GM19351 (cell line): ENCODE results near the gene NIPAL4.
A peak's percentile ranks its signal among the peaks of the same experiment; 100 is the strongest.
"Not testable (repeated sequence)": the region's sequence is repeated elsewhere in the genome, so short reads cannot be mapped to it uniquely, and the experiment has no call there.

Source experiments
- ATAC-seq: cut with Tn5 transposase; IDR thresholded peaks from one replicate; pipeline ENCODE4 v1.9.1; 2021; ENCODE audit warnings: mild to moderate bottlenecking, moderate library complexity; ENCODE audit not compliant: unreplicated experiment

The NIPAL4 gene

DNA sequence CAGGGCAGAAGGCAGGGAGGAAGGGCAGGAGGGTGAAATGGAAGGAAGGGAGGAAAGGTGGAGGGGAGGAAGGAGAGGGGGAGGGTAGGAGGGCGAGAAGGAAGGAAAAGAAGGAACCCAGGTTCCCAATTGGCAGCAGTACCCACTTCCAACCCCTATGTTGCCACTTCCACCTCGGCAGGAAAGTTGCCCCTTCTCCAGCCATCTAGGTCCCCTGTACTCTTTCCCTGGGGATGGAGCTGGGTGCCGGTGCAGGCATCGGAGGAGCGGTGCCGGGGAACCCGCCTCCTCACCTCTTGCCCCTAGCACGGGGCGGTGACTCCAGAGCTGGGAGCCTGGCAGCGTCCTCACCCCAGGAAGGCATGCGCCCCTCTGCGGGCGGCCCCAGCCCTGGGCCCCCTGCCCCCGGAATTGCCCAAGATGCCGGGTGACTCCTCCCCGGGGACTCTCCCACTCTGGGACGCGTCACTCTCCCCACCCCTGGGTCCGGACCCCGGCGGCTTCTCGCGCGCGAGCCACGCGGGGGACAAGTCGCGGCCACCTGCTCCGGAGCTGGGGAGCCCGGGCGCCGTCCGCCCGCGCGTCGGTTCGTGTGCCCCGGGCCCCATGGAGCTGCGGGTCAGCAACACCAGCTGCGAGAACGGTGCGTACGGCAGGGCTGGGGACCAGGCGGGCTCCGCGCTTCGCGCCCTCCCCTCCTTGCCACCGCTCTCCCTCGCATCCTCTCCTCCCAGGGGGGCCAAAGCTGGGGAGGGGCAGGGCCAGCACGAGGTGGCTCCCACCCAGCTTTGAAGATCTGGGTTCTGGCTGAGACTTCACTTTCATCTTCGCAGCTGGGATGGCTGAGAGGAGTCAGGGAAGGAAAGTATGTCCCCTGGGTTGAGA lies at the start of gene NIPAL4:
Gene NIPAL4, plus strand, starts transcription at position 499 of the 885 bp plus-strand sequence. Its CDS starts 108 bp downstream, at position 607.
- no peak for ATAC-seq

DNA sequence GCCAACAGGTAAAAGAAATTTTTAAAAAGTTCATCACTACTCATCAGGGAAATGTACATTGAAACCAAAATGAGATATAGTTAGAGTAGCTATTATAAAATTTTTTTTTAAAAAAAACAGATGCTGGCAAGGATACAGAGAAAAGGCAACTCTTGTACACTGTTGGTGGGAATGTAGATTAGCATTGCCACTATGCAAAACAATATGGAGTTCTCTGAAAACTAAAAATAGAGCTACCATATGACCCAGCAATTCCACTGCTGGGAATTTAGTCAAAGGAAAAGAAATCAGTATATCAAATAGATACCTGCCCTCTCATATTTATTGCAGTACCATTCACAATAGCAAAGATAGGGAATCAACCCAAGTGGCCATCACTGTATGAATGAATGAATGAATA lies 44.2 kb upstream of the NIPAL4 start:
- no peak for ATAC-seq

DNA sequence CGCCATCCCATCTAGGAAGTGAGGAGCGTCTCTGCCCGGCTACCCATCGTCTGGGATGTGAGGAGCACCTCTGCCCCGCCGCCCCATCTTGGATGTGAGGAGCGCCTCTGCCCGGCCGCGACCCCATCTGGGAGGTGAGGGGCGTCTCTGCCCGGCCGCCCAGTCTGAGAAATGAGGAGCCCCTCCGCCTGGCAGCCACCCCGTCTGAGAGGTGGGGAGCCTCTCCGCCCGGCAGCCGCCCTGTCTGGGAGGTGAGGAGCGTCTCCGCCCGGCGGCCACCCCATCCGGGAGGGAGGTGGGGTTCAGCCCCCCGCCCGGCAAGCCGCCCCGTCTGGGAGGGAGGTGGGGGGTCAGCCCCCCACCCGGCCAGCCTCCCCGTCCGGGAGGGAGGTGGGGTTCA lies 40.5 kb upstream of the NIPAL4 start:
- ATAC-seq = not testable (repeated sequence)

DNA sequence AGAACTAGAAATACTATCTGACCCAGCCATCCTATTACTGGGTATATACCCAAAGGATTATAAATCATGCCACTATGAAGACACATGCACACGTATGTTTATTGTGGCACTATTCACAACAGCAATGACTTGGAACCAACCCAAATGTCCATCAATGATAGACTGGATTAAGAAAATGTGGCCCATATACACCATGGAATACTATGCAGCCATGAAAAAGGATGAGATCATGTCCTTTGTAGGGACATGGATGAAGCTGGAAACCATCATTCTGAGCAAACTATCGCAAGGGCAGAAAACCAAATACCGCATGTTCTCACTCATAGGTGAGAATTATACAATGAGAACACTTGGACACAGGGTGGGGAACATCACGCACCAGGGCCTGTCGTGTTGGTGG lies 30.1 kb upstream of the NIPAL4 start:
- not testable (repeated sequence) for ATAC-seq

DNA sequence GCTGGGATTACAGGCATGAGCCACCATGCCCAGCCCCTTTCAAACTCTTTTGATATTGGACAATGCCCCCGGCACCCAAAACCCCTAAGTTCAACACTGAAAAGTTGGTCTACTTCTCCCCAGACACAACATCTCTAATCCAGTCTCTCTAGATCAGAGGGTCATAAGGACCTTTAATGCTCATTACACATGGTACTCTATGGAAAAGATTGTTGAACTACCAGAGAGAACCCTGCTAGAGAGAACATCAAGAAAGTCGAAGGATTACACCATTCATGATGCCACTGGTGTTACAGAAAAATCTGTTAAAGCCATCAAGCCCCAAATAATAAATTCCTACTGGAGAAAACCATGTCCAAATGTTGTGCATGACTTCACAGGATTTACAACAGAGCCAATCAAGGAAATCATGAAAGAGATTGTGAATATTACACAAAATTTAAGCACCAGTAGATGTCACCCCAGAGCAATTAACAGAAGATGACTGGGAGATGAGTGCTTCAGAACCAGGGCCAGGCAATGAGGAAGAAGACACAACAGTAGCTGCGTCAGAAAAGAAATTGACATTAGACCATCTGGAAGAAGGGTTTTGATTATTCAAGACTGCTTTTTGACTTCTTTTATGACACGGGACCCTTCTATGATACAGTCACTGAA lies 28.3 kb upstream of the NIPAL4 start:
- ATAC-seq = peak; percentile 96

DNA sequence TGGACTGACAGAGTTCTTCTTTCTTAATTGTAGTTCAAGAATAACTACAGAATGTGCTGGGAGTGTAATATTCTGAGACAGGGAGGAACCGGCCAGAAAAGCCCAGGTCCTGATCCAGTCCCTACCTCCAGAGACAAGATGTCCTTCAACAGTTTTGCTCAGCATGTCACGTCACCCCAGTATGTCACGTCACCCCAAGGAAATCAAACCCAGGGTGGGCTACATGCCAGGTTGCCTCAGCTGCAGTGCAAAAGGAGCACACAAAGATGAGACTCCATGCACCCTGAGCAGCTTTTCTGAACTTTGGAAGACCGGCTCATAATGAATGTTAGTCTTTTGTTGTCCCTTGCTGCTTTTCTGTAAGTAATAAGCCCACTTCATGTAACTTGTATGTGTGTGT lies 25.9 kb upstream of the NIPAL4 start:
- ATAC-seq = no peak

DNA sequence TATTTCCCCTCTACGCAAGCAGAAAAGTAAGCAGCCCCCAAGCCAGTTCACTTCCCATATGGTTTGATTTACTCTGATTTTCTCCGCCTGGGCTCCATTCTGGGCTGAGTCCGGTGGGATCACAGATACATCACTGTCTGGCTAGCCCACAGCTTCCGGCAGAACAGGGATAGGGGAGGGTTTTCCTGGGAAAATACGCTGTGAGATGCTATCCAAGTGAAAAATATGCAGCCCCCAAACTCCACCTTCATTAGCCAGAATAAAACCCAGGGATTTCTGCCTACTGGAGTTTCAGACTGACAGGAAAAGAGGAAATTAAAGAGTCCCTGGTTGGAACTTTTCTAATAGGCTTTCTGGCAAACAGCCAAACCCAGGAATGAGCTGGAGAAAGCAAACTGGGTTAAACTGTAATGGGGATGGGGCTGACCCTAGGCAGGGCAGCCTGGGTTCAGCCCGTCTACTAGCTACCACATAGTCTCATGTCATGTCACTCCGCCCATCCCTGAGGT lies 16.9 kb upstream of the NIPAL4 start:
- ATAC-seq = no peak

DNA sequence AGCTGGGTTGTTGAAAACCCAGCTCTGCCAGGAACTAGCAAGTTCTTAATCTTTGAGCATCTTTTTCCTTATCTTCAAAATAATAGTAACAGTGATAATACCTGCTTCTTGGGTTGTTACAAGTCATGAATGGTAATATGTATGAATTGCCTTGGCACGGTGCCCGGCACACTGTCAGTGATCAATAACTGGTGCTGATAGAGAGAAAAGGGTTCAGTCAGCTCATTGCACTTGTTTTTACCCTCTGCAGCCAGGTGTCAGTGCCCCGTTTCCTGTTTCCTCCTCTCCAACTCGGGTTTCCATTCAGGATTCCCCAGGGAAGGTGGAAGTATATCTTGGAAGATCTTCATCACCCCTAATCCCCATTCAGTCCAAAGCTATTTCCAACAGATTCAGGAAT lies 15.8 kb upstream of the NIPAL4 start:
- no peak for ATAC-seq

DNA sequence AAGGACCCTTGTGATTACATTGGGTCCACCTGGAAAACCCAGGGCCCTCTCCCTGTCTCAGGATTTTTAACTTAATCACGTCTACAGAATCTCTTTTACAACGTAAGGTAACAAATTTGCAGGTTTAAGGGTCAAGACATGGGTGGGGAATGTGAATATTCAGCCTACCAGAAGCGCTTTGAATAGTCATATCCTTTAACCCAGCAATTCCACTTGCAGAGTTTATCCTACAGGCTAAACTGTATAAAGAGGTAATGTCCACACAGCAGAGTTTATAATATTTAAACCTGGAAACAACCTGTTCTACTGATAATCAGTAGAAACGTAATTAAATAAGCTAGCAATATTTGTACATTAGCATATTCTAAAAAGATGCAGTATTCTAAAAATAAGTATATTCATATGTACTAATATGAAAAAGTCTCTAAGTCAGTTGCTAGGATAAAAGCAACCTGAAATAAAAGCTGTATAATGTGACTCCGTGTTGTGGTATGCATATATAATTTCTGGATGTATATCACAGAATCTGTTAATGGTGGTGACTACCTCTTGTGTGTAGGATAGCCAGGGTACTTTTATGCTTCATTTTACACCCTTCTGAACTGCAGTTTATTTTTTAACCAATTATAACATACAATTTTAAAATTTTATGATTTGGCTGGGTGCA lies 14.1 kb upstream of the NIPAL4 start:
- no peak for ATAC-seq

DNA sequence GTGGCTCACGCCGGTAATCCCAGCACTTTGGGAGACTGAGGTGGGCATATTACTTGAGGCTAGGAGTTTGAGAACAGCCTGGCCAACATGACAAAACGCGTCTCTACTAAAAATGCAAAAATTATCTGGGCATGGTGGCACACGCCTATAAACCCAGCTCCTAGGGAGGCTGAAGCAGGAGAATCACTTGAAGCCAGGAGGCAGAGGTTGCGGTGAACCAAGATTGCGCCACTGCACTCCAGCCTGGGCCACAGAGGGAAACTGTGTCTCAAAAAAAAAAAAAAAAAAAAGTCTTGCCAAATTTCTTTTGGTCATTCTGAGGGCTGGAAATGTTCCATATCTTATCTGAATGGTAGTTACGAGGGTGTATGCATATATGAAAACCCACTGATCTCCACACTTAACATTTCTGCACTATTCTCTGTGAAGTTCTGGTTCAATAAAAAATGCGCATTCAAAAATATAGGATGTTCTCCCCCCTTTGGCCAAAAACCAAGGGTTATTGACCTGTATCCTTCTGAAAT lies 13.5 kb upstream of the NIPAL4 start:
- ATAC-seq = no peak

DNA sequence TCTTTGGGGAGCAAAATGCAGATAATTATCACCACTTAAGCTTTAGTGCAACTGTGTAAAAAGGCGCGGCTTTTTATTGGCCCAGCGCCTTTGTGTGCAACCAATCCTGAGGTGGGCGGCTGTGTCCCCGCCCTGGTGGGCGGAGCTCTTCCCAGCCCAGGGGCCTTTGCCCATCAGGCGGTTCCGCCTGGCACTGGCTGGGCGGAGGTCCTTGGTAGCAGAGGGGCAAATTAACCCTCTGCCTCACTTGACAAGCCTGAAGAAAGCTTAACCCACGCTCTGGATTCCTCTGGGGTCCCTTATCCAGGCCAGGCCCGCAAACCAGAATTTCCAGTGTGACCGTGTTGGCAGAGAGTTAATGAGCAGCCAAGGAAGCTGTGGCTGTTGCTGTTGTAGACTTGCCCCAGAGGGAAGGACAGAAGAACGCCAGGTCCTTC lies 12.8 kb upstream of the NIPAL4 start:
- ATAC-seq = no peak

DNA sequence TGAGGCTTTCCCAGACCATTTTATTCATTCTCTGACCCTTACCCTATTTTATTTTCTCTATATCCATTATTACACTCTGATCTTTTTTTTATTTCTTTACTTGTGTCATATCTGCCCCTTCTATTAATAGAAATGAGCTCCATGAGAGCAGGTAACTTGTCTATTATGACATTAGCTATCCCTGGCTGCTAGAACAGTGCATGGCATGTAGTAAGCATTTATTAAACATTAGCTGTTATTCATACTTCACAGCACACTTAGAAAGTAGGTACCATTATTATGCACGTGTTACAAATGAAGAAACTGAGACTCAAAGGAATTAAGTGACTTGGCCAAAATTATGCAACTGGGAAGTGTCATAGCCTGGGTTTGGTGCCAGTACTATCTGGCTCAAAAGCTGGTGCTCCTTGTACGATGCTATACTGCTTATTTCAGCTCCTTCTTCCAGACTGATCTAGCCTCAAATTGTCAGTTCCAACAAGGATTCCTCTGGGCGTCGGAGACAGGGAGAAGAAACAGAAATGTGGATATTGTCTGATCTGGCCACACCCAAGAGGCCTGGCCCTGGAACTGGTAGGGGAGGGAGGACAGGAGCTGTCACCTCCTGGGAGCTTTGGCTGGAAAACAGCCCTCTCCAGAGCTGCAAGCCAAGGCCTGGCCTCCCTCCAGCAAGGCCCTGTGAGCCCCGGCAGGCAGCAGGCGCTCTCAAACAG lies 10.8 kb upstream of the NIPAL4 start:
- ATAC-seq = no peak

DNA sequence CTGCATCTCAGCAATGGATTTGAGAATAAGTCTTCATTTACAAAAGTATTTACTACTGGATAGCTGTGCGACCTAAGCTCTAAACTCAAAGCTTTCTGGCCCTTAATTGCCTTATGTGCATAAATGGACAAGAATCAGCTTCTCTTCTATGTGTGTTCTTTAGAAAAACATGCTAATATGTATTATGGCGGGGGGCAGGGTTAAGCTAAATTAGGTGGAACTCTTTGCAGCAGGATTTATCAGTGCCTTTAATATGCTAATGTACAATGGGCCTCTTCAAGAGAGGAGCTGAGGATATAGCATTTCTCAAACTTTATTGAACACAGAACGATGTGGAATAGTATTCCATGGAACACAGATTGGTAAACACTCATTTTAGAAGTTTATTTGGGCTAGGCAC lies 10.0 kb upstream of the NIPAL4 start:
- no peak for ATAC-seq

DNA sequence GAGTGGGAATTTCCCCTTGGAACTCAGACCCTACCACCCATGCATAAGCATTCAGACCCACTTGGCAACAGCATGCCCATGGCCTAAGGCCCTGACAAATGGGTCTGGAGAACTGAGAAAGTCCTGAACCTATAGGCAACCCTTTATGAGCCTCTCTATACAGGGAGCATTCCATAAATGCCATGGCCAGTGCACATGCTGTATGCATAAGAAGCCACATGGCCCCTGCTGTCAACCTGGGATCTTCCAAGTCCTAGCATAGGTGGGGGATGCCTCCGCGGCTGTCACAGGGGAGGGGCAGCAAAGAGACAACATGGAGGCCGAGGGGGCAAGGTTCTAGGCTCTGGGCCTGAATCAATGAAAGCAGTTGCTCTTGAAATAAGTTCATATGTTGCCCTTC lies 8.2 kb upstream of the NIPAL4 start:
- no peak for ATAC-seq

DNA sequence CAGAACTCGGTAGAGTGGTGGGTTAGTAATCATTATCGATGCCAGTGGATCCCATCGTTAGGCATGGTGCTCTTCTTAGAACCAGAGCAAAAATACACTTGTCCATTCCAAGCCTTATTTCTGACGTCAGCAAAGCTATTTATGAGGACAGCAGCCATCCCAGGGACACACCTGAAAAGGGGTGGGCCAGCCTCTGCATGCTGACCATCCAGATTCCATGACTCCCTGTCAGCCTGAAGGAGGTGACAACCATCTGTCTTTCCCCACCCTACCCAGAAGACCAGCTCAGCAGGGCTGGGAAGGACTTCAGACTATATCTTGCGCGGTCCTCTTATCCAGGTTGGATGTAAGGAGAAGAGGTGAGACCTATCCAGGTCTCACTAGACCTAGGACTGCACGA lies 5.7 kb upstream of the NIPAL4 start:
- ATAC-seq = no peak

DNA sequence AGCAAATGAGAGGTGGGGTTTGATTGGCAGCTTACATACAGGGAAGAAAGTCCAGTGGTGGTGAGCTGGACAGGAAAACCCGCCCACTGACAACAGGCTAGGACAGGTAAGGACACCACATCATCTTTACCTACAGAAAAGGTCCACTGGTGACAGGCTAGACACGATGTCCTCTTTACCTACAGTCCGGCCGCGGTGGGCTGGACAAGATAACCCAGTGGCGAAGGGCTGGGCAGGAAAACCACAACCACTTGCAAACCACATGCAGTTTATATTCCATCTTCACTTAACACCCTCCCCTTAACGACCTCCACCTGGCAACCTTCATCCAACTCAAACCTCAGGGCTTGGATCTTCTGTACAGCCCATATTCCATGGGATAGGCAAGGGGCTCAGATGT lies 5.0 kb upstream of the NIPAL4 start:
- ATAC-seq = no peak

DNA sequence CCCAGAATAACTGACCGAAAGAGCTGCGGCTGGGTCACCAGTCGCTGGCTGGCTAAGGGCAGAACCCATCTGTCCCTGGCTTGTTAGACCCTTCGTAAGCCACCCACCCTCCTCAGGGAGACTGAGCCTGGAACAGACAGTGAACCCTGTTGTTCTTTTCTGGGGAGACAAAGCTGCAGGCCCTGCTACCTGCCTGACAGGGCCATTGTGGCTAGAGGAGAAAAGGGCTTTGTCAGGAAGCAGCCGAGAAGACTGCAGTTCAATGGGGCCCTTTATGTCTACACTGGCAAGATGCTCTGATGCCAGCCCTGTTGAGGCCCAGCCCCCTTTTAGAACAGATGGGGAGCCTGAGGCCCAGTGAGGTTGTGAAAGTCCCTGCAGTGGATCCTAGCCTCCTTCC lies 3.7 kb upstream of the NIPAL4 start:
- ATAC-seq = no peak

DNA sequence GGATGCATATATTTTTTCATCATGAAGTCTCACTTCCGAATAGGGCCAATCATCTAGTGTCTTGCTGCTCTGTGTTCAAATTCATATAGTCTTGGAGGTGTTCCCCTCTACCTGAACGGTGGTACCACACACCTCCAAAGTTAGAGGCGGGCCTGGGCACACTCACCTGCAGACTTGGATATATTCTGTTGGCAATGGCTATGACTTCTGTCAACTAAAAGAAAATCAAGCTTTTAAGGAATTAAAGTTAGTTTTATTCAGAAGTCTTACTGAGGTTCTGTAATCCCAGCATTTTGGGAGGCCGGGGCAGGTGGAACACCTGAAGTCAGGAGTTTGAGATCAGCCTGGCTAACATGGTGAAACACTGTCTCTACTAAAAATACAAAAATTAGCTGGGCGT lies 2.6 kb upstream of the NIPAL4 start:
- ATAC-seq = no peak

DNA sequence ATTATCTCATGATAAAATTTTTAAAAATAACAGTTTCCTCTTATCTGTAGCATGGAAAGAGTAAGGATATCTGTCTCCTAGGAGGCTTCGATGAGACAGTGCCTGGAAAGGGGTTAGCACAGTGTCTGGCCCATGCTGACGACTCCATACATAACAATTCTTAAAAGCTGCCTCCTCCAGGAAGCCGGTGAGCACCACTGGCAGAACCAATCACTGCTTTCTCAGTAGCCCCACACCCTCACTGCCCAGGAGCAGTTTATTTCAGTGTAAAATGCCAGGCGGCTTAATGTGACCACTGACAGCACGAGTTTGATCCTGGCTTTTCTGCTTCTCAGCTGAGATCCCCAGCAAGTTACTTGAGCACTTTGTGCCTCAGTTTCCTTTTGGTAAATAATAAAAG lies 1.2 kb upstream of the NIPAL4 start:
- no peak for ATAC-seq

DNA sequence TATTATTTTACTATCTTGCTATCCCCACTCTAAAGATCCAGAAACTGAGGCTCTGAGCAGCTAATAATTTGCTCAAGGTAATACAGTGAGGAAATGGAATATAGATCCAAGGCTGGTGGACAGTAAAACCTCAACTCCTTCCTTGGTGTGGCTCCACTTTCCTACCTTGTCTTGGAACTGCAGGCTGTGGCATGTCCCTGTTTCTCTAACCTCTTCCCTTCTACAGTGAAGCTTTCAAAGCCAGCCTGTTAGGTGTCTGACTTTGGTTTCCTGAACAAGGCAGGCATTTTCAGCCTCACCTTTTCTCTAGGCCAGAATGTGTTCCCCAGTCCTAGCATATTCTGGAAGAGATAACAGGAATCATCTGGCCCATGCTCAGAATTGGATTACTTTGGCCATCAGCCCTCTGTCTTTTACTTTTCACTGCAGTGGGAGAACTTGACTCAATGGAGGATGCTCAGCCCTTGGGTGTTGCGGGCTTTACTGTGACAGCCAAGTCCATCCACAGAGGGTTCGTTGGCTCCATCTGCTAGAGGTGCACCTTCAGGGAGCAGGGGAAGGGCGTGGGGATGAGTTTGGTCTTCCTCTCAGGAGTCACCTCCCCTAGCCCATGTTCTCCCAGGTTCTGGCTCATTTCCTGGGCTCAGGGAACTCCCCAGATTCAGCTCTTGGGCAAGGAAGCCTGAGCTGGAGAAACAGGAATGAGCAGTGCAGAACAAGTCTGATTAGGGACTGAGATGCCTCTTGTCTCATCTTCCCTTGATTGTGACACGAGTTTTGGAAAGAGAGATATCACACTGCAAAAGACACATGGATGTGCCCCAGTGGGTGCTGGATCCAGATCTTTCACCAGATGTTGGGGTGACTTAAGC lies 1.1 kb downstream of the NIPAL4 start:
- ATAC-seq = no peak
